ENCODE measurements around the gene BCKDK. TPM values are rescaled to one million over a fixed set of nuclear protein-coding genes. Genes with fewer than 3 reads are reported as not detected.

The BCKDK gene
- total and polyA plus RNA-seq, 2 of the 13 experiments (the other 11 are each of a cell fraction or from before 2014, with no cell fraction given) = 24.9 to 42.6 TPM

GRCh38 chr16:31078597-31079341 lies 29.4 kb upstream of the BCKDK start:
- WGBS (ENCODE audit: low lambda C conversion rate) = 99% methylated on average over 15 of the region's 15 CpGs
- no peaks in the 10 kb centered on the region; a peak in 1 of 5 replicates for H3K27me3 ChIP-seq (ENCODE audit: control insufficient read depth in 1 of 2, insufficient read depth in 2 of 2, low read length in 2 of 2)
- ChIA-PET CTCF (ENCODE audit: low intra/inter-chr PET ratio, low total read pairs) (no interaction called here), POLR2A (interaction anchor here (2.2 kb wide), 1 partner anchor 14 kb away, joined by 6 read pairs; no protein-coding TSS in a partner anchor)
- no TSS peak for BruUV-seq (replicated peaks)
- no peaks in the 10 kb centered on the region for H4K20me1 ChIP-seq (ENCODE audit: insufficient read depth, low read length)
- H3K4me3 ChIP-seq (replicated peaks in 1 of 3; ENCODE audit: insufficient read depth in 1 of 3, low read depth in 2 of 3, low read length in 3 of 3) = no peak overlapping the region
- H3K36me3 ChIP-seq (replicated peaks in 1 of 2; ENCODE audit: control insufficient read depth in 1 of 2, insufficient read depth in 2 of 2, low read length in 2 of 2) = peaks cover 29 to 53% of the 10 kb centered on the region in 2 experiments
- FAIRE-seq (no peak), DNase-seq (ENCODE audit: low spot score) (no peak), ATAC-seq (no peak)
- TF ChIP-seq ZC3H13 (CRISPR knock-in tag; IDR thresholded peaks at IDR 0.05) (0 out of 2 replicates have a peak, but pooled peaks have one; percentile 68), RBFOX2 (IDR thresholded peaks at IDR 0.05; ENCODE audit: low read depth, low read length) (0 out of 2 replicates have a peak, but pooled peaks have one; percentile 36), MIXL1 (CRISPR knock-in tag; IDR thresholded peaks at IDR 0.05) (no peak), PAF1 (CRISPR knock-in tag; IDR thresholded peaks at IDR 0.05) (0 out of 2 replicates have a peak, but pooled peaks have one; percentile 33), HNRNPL (IDR thresholded peaks at IDR 0.05; ENCODE audit: low read depth, low read length) (0 out of 2 replicates have a peak, but pooled peaks have one; percentile 12)
- in situ Hi-C loops (cut with HindIII; ENCODE audit: extremely low pct_ligation_motif_present, low pct_unique_long_range_greater_than_20kb) (no loop called here), intact Hi-C loops (cut with micrococcal nuclease; ENCODE audit: unreplicated experiment) (no loop called here)
- H3K79me2 ChIP-seq (ENCODE audit: insufficient read depth, low read length) = peaks cover 19% of the 10 kb centered on the region
- H3K4me2 ChIP-seq (ENCODE audit: low read depth, low read length) = no peak overlapping the region
- H3K27ac ChIP-seq (ENCODE audit: extremely low read length, insufficient read depth, low read length) = no peak overlapping the region
- no peak overlapping the region for H3K9ac ChIP-seq (ENCODE audit: insufficient read depth, low read depth, low read length)
- H2AFZ ChIP-seq (ENCODE audit: low read length) = no peak overlapping the region
- H3K4me1 ChIP-seq (ENCODE audit: insufficient read depth, low read length) = peaks cover 10% of the 10 kb centered on the region
- H3K9me3 ChIP-seq (ENCODE audit: low read length) = no peaks in the 10 kb centered on the region

- intact Hi-C loops (cut with micrococcal nuclease; ENCODE audit: unreplicated experiment) = no loop called here
- FAIRE-seq = no peak
- Histone ChIP-seq H3K4me2 (ENCODE audit: low read depth, low read length) (no peak overlapping the region), H3K27ac (ENCODE audit: extremely low read length, insufficient read depth, low read length) (no peak overlapping the region), H3K79me2 (ENCODE audit: insufficient read depth, low read length) (peaks cover 19% of the 10 kb centered on the region), H2AFZ (ENCODE audit: low read length) (no peak overlapping the region), H3K4me1 (ENCODE audit: insufficient read depth, low read length) (peaks cover 10% of the 10 kb centered on the region), H3K9me3 (ENCODE audit: low read length) (no peaks in the 10 kb centered on the region), H3K9ac (ENCODE audit: insufficient read depth, low read depth, low read length) (no peak overlapping the region), H4K20me1 (ENCODE audit: insufficient read depth, low read length) (no peaks in the 10 kb centered on the region), H3K4me3 (replicated peaks in 1 of 3; ENCODE audit: insufficient read depth in 1 of 3, low read depth in 2 of 3, low read length in 3 of 3) (no peak overlapping the region), H3K27me3 (ENCODE audit: control insufficient read depth in 1 of 2, insufficient read depth in 2 of 2, low read length in 2 of 2) (no peaks in the 10 kb centered on the region), H3K36me3 (replicated peaks in 1 of 2; ENCODE audit: control insufficient read depth in 1 of 2, insufficient read depth in 2 of 2, low read length in 2 of 2) (peaks cover 30 to 53% of the 10 kb centered on the region in 2 experiments)
- ChIA-PET POLR2A (interaction anchor here (2.2 kb wide), 1 partner anchor 13 kb away, joined by 6 read pairs; no protein-coding TSS in a partner anchor), CTCF (ENCODE audit: low intra/inter-chr PET ratio, low total read pairs) (no interaction called here)
- in situ Hi-C loops (cut with HindIII; ENCODE audit: extremely low pct_ligation_motif_present, low pct_unique_long_range_greater_than_20kb) = no loop called here
- BruUV-seq (replicated peaks) = no TSS peak
- ATAC-seq = no peak
- no peak for DNase-seq (ENCODE audit: low spot score)
- WGBS (ENCODE audit: low lambda C conversion rate) = 92% methylated on average over 13 of the region's 13 CpGs
- TF ChIP-seq ZNF589 (CRISPR knock-in tag; conservative IDR thresholded peaks at IDR 0.05) (0 out of 2 replicates have a peak, but pooled peaks have one; percentile 31), ZNF138 (CRISPR knock-in tag; IDR thresholded peaks at IDR 0.05; ENCODE audit: low read depth) (no peak), NFYB (CRISPR knock-in tag; IDR thresholded peaks at IDR 0.05) (no peak), POLR2G (IDR thresholded peaks at IDR 0.05; ENCODE audit: low read depth, low read length) (peak; percentile 19; the same call in 1 of the 2 replicates), ZBTB33 (CRISPR knock-in tag; IDR thresholded peaks at IDR 0.05) (0 out of 2 replicates have a peak, but pooled peaks have one; percentile 14), POLR2A (IDR thresholded peaks at IDR 0.05; ENCODE audit: insufficient read depth in 1 of 2, low read depth in 2 of 2, low read length in 2 of 2) (0 out of 4 replicates have a peak, but pooled peaks of 1 of the 2 experiments have one; percentile 4), PTBP1 (IDR thresholded peaks at IDR 0.05; ENCODE audit: low read depth, low read length, poor library complexity, severe bottlenecking) (no peak), SP5 (CRISPR knock-in tag; IDR thresholded peaks at IDR 0.05; ENCODE audit: borderline replicate concordance, low read depth) (no peak), ZFP91 (CRISPR knock-in tag; IDR thresholded peaks at IDR 0.05; ENCODE audit: borderline replicate concordance) (0 out of 2 replicates have a peak, but pooled peaks have one; percentile 12)
Observed at GRCh38 chr16:31079342-31079944, 28.7 kb upstream of the BCKDK start.
